Measurements from ENCODE around the gene RFX4. TPM values are rescaled to one million over a fixed set of nuclear protein-coding genes. Genes with fewer than 3 reads are reported as not detected.

The RFX4 gene
- total and polyA plus RNA-seq, 4 experiments from 2014 or later = not detected

DNA sequence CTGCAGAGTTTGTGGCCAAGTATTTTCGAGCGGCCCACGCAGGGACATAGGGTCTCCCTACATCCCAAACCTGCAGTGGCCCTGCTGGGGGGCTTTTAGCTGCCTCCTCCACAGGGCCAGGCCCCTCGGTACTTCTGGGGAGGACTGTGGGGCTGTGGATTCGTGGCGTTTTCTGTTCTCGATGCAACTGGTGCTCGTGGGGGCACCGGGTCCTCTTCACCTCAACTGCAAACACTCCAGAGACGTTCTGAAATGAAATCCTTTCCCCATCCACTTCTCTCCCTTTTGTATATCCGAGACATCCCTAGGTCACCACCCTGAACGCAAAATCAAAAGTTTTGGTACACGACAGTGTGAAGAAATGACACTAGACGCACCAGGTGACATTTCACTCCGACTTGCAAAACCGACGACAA lies 2.3 kb downstream of the RFX4 start:
- Mint-ChIP-seq H3K27me3 (peaks cover 61 to 64% of the 10 kb centered on the region in 2 donors), H3K4me3 (peak overlapping the region in 5 of 8 donors; percentile 32 to 66 (median 63)), H3K36me3 (no peaks in the 10 kb centered on the region), H3K9me3 (no peaks in the 10 kb centered on the region), H3K4me1 (peaks cover 15 to 55% (median 32%) of the 10 kb centered on the region in 4 donors), H3K27ac (no peak overlapping the region)
- Histone ChIP-seq H3K36me3 (ENCODE audit: insufficient read depth, low read length) (no peaks in the 10 kb centered on the region), H3K27ac (ENCODE audit: low read depth, low read length) (no peak overlapping the region), H3K4me1 (ENCODE audit: insufficient read depth, low read length) (peaks cover 17% of the 10 kb centered on the region), H3K27me3 (ENCODE audit: insufficient read depth, low read length) (peaks cover 44% of the 10 kb centered on the region), H3K9me3 (ENCODE audit: control insufficient read depth in 1 of 2, low read length in 2 of 2) (no peaks in the 10 kb centered on the region), H3K4me3 (ENCODE audit: low read length in 2 of 2) (no peak overlapping the region)
- ChIA-PET CTCF (ENCODE audit: partially characterized antibody) (no interaction called here), POLR2A (ENCODE audit: partially characterized antibody) (no interaction called here)
- no peak for DNase-seq
- intact Hi-C loops (cut with micrococcal nuclease) = no loop called here

DNA sequence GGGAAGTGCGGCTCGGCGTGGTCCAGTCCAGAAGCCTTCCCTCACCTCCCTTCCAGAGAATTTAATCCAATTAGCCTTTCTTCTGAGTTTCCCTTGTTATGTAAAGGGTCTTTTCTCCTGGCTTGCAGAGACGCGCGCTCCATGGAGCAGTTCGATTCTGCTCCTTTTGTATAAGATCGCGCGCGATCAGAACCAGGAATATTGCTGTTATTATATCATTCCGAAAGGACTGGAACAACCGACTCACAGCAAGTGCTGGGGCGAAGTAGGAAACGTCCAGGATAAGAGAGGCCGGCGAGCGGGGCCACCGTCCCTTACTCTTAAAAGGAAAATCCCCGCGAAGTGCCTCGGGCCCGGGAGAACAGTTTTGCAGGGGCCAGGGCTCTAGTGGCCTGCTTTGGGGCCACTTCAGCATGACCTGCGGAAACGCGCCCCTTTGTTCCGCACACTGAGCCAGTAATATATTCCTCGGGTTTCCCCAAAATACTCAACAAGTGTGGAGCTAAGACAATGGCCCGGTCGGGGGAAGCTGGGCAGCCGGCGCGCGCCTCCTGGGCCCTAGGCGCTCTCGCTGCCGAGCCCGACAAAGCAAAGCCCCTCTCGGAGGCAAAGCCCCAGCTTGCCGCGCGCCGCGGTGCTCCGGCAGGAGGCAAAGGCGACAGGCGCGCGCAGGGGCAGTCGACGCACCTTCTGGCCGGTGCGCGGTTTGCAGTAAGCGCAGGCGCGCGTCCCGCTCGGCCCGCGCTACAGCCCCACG lies 2.9 kb downstream of the RFX4 start:
- no peaks in the 10 kb centered on the region for H3K36me3 ChIP-seq (ENCODE audit: insufficient read depth, low read length)
- H3K4me1 ChIP-seq (ENCODE audit: insufficient read depth, low read length) = peaks cover 14% of the 10 kb centered on the region
- Mint-ChIP-seq H3K4me3 (peak overlapping the region in 4 of 8 donors; percentile 32 to 63 (median 54)), H3K27me3 (peaks cover 60 to 68% of the 10 kb centered on the region in 2 donors), H3K36me3 (no peaks in the 10 kb centered on the region), H3K4me1 (peaks cover 15 to 52% (median 32%) of the 10 kb centered on the region in 4 donors), H3K9me3 (no peaks in the 10 kb centered on the region), H3K27ac (no peak overlapping the region)
- no peaks in the 10 kb centered on the region for H3K9me3 ChIP-seq (ENCODE audit: control insufficient read depth in 1 of 2, low read length in 2 of 2)
- H3K4me3 ChIP-seq (ENCODE audit: low read length in 2 of 2) = no peak overlapping the region
- DNase-seq = no peak
- ChIA-PET POLR2A (ENCODE audit: partially characterized antibody) (no interaction called here), CTCF (ENCODE audit: partially characterized antibody) (no interaction called here)
- H3K27me3 ChIP-seq (ENCODE audit: insufficient read depth, low read length) = peaks cover 42% of the 10 kb centered on the region
- no peak overlapping the region for H3K27ac ChIP-seq (ENCODE audit: low read depth, low read length)
- intact Hi-C loops (cut with micrococcal nuclease) = no loop called here

DNA sequence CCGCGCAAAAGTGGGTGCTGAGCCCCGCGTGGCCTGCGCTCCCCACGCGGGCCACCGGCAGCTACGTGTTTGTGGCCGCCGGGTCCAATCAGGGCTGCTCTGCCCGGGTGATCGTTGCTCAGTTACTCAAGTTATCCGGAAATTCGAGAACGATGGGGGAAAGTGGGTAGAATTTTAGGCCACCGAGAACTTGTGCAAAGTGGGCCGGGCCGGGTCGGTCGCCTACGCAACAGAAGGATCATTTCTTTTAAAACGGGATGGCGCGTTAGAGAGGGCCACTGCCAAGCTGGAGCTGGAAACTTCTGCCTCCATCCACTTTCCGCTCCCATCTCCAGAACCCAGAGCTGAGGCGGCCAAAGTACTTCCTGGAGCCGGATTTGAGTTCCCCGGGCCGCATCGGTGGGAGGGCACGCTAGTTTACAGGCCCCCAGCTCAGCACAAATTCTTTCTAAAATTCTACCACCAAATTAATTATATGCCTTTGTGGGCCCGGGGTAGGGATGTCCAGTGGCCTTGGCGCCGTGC lies 3.5 kb downstream of the RFX4 start:
- Mint-ChIP-seq H3K4me1 (peaks cover 15 to 48% (median 30%) of the 10 kb centered on the region in 4 donors), H3K27me3 (peaks cover 57 to 66% of the 10 kb centered on the region in 2 donors), H3K9me3 (no peaks in the 10 kb centered on the region), H3K36me3 (no peaks in the 10 kb centered on the region), H3K4me3 (no peak overlapping the region), H3K27ac (no peak overlapping the region)
- Histone ChIP-seq H3K9me3 (ENCODE audit: control insufficient read depth in 1 of 2, low read length in 2 of 2) (no peaks in the 10 kb centered on the region), H3K36me3 (ENCODE audit: insufficient read depth, low read length) (no peaks in the 10 kb centered on the region), H3K4me3 (ENCODE audit: low read length in 2 of 2) (no peak overlapping the region), H3K4me1 (ENCODE audit: insufficient read depth, low read length) (peaks cover 14% of the 10 kb centered on the region), H3K27me3 (ENCODE audit: insufficient read depth, low read length) (peaks cover 38% of the 10 kb centered on the region), H3K27ac (ENCODE audit: low read depth, low read length) (no peak overlapping the region)
- intact Hi-C loops (cut with micrococcal nuclease) = no loop called here
- ChIA-PET CTCF (ENCODE audit: partially characterized antibody) (no interaction called here), POLR2A (ENCODE audit: partially characterized antibody) (no interaction called here)
- DNase-seq = no peak

DNA sequence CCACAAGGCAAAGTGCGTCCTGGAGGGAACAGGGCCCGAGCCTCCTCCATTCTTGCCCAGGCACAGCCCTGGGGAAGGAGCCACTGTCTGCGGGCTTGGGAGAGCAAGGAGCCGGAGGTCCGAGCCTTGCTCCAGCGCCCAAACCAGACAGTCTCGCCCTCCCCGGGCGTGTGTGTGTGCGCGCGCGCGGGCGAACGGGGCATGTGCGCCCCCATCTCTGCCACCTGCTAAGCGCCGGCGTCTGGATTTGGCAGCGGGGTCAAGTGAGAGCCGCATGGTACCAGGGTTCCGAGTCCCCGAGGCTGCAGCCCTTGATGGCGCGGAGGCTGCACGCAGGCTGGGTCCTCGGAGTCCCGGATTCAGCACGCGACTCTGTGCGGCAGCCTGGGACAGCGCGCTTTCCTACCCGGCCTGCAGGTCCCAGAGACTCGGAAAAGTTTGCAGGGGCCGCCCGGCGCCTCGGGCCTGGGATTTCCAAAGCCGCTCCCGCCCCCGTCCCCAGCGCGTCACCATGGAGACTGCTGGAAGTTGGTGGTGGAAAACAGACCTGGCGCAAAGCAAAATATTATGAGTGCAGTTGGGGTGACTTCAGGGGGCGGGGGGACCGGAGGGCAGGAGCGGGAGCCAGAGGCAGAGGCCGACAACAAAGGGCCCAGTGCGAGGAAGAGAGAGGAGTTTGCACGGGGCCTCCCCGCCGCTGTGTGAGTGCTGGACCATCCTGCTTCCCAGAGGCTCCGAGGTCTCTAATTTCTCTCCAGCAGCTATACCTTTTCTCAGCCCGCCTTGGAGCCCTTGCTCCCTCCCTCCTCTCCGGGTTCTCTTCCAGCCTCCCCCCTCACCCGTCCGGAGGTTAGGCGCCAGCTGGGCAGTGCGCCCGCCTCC lies 4.2 kb downstream of the RFX4 start:
- intact Hi-C loops (cut with micrococcal nuclease) = no loop called here
- no peaks in the 10 kb centered on the region for H3K9me3 Mint-ChIP-seq
- H3K27me3 Mint-ChIP-seq = peaks cover 59 to 69% of the 10 kb centered on the region in 2 donors
- peaks cover 41% of the 10 kb centered on the region for H3K27me3 ChIP-seq (ENCODE audit: insufficient read depth, low read length)
- H3K4me3 ChIP-seq (ENCODE audit: low read length in 2 of 2) = no peak overlapping the region
- no peaks in the 10 kb centered on the region for H3K36me3 Mint-ChIP-seq
- no peaks in the 10 kb centered on the region for H3K9me3 ChIP-seq (ENCODE audit: control insufficient read depth in 1 of 2, low read length in 2 of 2)
- H3K4me3 Mint-ChIP-seq = no peak overlapping the region
- H3K4me1 ChIP-seq (ENCODE audit: insufficient read depth, low read length) = peaks cover 12% of the 10 kb centered on the region
- H3K27ac Mint-ChIP-seq = no peak overlapping the region
- no peak overlapping the region for H3K27ac ChIP-seq (ENCODE audit: low read depth, low read length)
- no peaks in the 10 kb centered on the region for H3K36me3 ChIP-seq (ENCODE audit: insufficient read depth, low read length)
- POLR2A ChIA-PET (ENCODE audit: partially characterized antibody) = no interaction called here
- no peak for DNase-seq
- peaks cover 13 to 44% (median 27%) of the 10 kb centered on the region in 4 donors for H3K4me1 Mint-ChIP-seq
- CTCF ChIA-PET (ENCODE audit: partially characterized antibody) = no interaction called here

DNA sequence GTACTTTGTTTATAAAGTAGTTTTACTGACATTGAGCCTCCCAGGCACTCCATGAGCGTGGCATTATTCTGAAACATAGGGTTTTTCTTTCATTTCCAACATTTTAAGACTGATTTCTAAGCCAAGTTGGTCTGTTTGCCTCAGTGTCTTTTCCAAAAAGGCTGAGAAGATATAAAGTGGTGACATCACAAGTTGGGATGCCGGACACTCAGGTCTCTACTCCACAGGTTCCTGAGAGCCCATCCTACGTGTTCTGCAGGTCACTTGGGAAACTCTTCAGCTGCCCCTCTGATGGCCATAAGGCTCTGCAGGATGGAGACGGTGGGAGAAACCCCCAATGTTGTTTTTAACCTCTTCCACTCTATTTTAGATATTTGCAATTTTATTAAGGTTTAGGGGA lies 6.0 kb downstream of the RFX4 start:
- POLR2A ChIA-PET (ENCODE audit: partially characterized antibody) = no interaction called here
- no peaks in the 10 kb centered on the region for H3K9me3 ChIP-seq (ENCODE audit: control insufficient read depth in 1 of 2, low read length in 2 of 2)
- no peaks in the 10 kb centered on the region for H3K4me1 ChIP-seq (ENCODE audit: insufficient read depth, low read length)
- H3K27ac Mint-ChIP-seq = no peak overlapping the region
- no peak for DNase-seq
- peaks cover 35% of the 10 kb centered on the region for H3K27me3 ChIP-seq (ENCODE audit: insufficient read depth, low read length)
- no peak overlapping the region for H3K4me3 Mint-ChIP-seq
- intact Hi-C loops (cut with micrococcal nuclease) = no loop called here
- H3K4me1 Mint-ChIP-seq = peaks cover 9 to 30% (median 19%) of the 10 kb centered on the region in 4 donors
- no peak overlapping the region for H3K27ac ChIP-seq (ENCODE audit: low read depth, low read length)
- no peaks in the 10 kb centered on the region for H3K36me3 Mint-ChIP-seq
- H3K36me3 ChIP-seq (ENCODE audit: insufficient read depth, low read length) = no peaks in the 10 kb centered on the region
- H3K4me3 ChIP-seq (ENCODE audit: low read length in 2 of 2) = no peak overlapping the region
- peaks cover 60 to 64% of the 10 kb centered on the region in 2 donors for H3K27me3 Mint-ChIP-seq
- H3K9me3 Mint-ChIP-seq = no peaks in the 10 kb centered on the region
- CTCF ChIA-PET (ENCODE audit: partially characterized antibody) = no interaction called here

DNA sequence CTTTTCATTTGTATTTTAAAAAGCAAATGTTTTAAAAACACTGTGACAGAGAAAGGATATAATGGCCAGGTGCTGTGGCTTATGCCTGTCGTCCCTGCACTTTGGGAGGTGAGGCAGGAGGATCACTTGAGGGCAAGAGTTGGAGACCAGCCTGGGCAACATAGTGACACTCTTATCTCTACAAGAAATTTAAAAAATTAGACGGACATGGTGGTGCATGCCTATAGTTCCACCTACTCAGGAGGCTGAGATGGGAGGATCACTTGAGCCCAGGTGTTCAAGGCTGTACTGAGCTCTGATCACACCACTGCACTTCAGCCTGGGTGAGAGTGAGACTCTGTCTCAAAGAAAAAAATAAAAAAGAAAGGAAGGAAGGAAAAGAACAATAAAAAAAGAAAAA lies 7.8 kb downstream of the RFX4 start:
- ChIA-PET POLR2A (ENCODE audit: partially characterized antibody) (interaction anchor here (0.5 kb wide), 1 partner anchor 1005 kb away, joined by 3 read pairs; no protein-coding TSS in a partner anchor), CTCF (ENCODE audit: partially characterized antibody) (no interaction called here)
- no peak overlapping the region for H3K4me3 Mint-ChIP-seq
- no peak overlapping the region for H3K27ac Mint-ChIP-seq
- intact Hi-C loops (cut with micrococcal nuclease) = no loop called here
- H3K27ac ChIP-seq (ENCODE audit: low read depth, low read length) = no peak overlapping the region
- H3K4me1 ChIP-seq (ENCODE audit: insufficient read depth, low read length) = no peaks in the 10 kb centered on the region
- peaks cover 50 to 54% of the 10 kb centered on the region in 2 donors for H3K27me3 Mint-ChIP-seq
- peaks cover 23% of the 10 kb centered on the region for H3K27me3 ChIP-seq (ENCODE audit: insufficient read depth, low read length)
- DNase-seq = no peak
- no peak overlapping the region for H3K4me3 ChIP-seq (ENCODE audit: low read length in 2 of 2)
- peaks cover 2 to 14% (median 9%) of the 10 kb centered on the region in 4 donors for H3K4me1 Mint-ChIP-seq
- no peaks in the 10 kb centered on the region for H3K9me3 Mint-ChIP-seq
- no peaks in the 10 kb centered on the region for H3K9me3 ChIP-seq (ENCODE audit: control insufficient read depth in 1 of 2, low read length in 2 of 2)
- no peaks in the 10 kb centered on the region for H3K36me3 Mint-ChIP-seq
- no peaks in the 10 kb centered on the region for H3K36me3 ChIP-seq (ENCODE audit: insufficient read depth, low read length)

DNA sequence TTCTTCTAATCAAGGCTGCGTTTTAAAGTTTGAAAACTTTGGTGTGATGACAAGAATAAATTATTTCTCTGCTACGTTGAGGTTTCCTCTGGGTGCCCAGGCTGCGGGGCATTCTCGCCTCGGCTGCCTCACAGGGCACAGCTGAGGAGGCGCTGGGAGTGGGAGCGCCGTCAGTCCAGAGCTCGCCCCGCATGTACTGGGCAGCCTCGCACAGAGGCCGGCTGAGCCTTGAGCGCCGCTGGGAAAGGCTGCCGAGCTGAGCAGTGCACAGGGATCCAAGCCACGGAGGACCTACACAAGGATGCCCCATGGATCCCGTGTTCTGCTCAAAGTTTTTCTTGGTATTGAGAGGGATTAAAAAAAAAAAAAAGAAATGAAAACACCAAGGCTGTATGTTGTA lies 11.6 kb downstream of the RFX4 start:
- H3K27me3 ChIP-seq (ENCODE audit: insufficient read depth, low read length) = peaks cover 13% of the 10 kb centered on the region
- ChIA-PET CTCF (ENCODE audit: partially characterized antibody) (no interaction called here), POLR2A (ENCODE audit: partially characterized antibody) (no interaction called here)
- Mint-ChIP-seq H3K27ac (no peak overlapping the region), H3K27me3 (peaks cover 29 to 33% of the 10 kb centered on the region in 2 donors), H3K36me3 (no peaks in the 10 kb centered on the region), H3K9me3 (peaks cover 0 to 1% (median 0%) of the 10 kb centered on the region in 8 donors), H3K4me3 (peak overlapping the region in 2 of 8 donors; percentile 48 to 65), H3K4me1 (peaks cover 0 to 12% (median 2%) of the 10 kb centered on the region in 4 donors)
- no peak for DNase-seq
- intact Hi-C loops (cut with micrococcal nuclease) = no loop called here
- H3K9me3 ChIP-seq (ENCODE audit: control insufficient read depth in 1 of 2, low read length in 2 of 2) = no peaks in the 10 kb centered on the region
- H3K36me3 ChIP-seq (ENCODE audit: insufficient read depth, low read length) = no peaks in the 10 kb centered on the region
- no peaks in the 10 kb centered on the region for H3K4me1 ChIP-seq (ENCODE audit: insufficient read depth, low read length)
- H3K27ac ChIP-seq (ENCODE audit: low read depth, low read length) = no peak overlapping the region
- no peak overlapping the region for H3K4me3 ChIP-seq (ENCODE audit: low read length in 2 of 2)

All from CD4-positive, alpha-beta memory T cell (primary cell).